HepG2 (cell line): ENCODE data around the gene GFER. TPM values are rescaled to one million over a fixed set of nuclear protein-coding genes. Genes with fewer than 3 reads are reported as not detected.

Source experiments
- CBFB ChIP-seq: sonication (generic); formaldehyde crosslinking; IDR thresholded peaks from 2 replicates; pipeline ENCODE4 v1.4.0; 2020; ENCODE audit warnings: missing genetic modification reagents
- CSRNP1 ChIP-seq: sonication (generic); formaldehyde crosslinking; IDR thresholded peaks from 2 replicates; pipeline ENCODE4 v1.8.1; 2023; ENCODE audit warnings: mild to moderate bottlenecking, missing genetic modification reagents
- DNMT3B ChIP-seq: conservative IDR thresholded peaks from 2 replicates; pipeline ENCODE4 v1.6.1; 2016; ENCODE audit warnings: missing biosample characterization, control low read depth
- KLF9 ChIP-seq: IDR thresholded peaks from 2 replicates; pipeline ENCODE4 v1.6.1; 2016; ENCODE audit warnings: low read depth
- MLLT10 ChIP-seq: sonication (generic); formaldehyde crosslinking; IDR thresholded peaks from 2 replicates; pipeline ENCODE4 v1.4.0; 2020; ENCODE audit warnings: missing genetic modification reagents
- NFKB2 ChIP-seq: sonication (generic); formaldehyde crosslinking; IDR thresholded peaks from 2 replicates; pipeline ENCODE4 v1.4.0; 2020; ENCODE audit warnings: missing genetic modification reagents, borderline replicate concordance
- PCBP1 ChIP-seq: fragments of 200-400 bp; formaldehyde crosslinking; IDR thresholded peaks from 2 replicates; pipeline ENCODE4 v1.6.1; 2017; ENCODE audit warnings: mild to moderate bottlenecking, low read depth, low read length, borderline replicate concordance
- PRMT3 ChIP-seq: sonication (generic); formaldehyde crosslinking; IDR thresholded peaks from 2 replicates; pipeline ENCODE4 v1.8.1; 2022; ENCODE audit warnings: low read depth, mild to moderate bottlenecking, moderate library complexity, missing genetic modification reagents, borderline replicate concordance
- SAP130 ChIP-seq: IDR thresholded peaks from 2 replicates; pipeline ENCODE4 v1.6.1; 2016; ENCODE audit warnings: low read depth
- SIN3B ChIP-seq: fragments of 150-350 bp; IDR thresholded peaks from 2 replicates; pipeline ENCODE4 v1.6.1; 2014; ENCODE audit warnings: low read length
- XBP1 ChIP-seq: sonication (generic); formaldehyde crosslinking; IDR thresholded peaks from 2 replicates; pipeline ENCODE4 v1.5.0; 2020; ENCODE audit warnings: missing genetic modification reagents
- ZMAT3 ChIP-seq: sonication (generic); formaldehyde crosslinking; conservative IDR thresholded peaks from 2 replicates; pipeline ENCODE4 v1.7.0; 2021; ENCODE audit warnings: missing genetic modification reagents
- ZMAT5 ChIP-seq: sonication (generic); formaldehyde crosslinking; IDR thresholded peaks from 2 replicates; pipeline ENCODE4 v1.5.0; 2020; ENCODE audit warnings: mild to moderate bottlenecking, low read depth, missing genetic modification reagents, borderline replicate concordance
- ZNF18 ChIP-seq: sonication (generic); formaldehyde crosslinking; IDR thresholded peaks from 2 replicates; pipeline ENCODE4 v1.8.0; 2022; ENCODE audit warnings: mild to moderate bottlenecking, missing genetic modification reagents; ENCODE audit not compliant: insufficient replicate concordance
- ZNF224 ChIP-seq: sonication (generic); formaldehyde crosslinking; IDR thresholded peaks from 2 replicates; pipeline ENCODE4 v1.5.0; 2020; ENCODE audit warnings: mild to moderate bottlenecking, missing genetic modification reagents
- ZNF558 ChIP-seq: sonication (generic); formaldehyde crosslinking; IDR thresholded peaks from 2 replicates; pipeline ENCODE4 v1.9.0; 2022; ENCODE audit warnings: mild to moderate bottlenecking, missing genetic modification reagents, borderline replicate concordance
- ZNF792 ChIP-seq: IDR thresholded peaks from 2 replicates; pipeline ENCODE4 v1.6.1; 2016
- polyA plus RNA-seq, 8 experiments: library from polyadenylated mRNA; depleted of rRNA in 3 of 8; stranded (reverse) in 7 of 8; unstranded in 1 of 8; fragments of >200 nt; fragmentation: Illumina TruSeq in 4 of 8; extraction: Trizol in 4 of 8; gene quantifications; 2 replicates each; pipeline versions ENCODE4 v1.2.1 to v1.2.3, GENCODE V29; 2011 to 2016; ENCODE audit warnings: low read depth in 4 of 8, missing spikeins in 1 of 8, mixed read lengths in 1 of 8; ENCODE audit not compliant: insufficient read depth in 1 of 8
- total RNA-seq, 5 experiments: library from RNA; depleted of rRNA; stranded (reverse); fragments of >200 nt; fragmentation: Illumina TruSeq; extraction: Trizol; gene quantifications; 2 replicates each; pipeline ENCODE4 v1.2.3, GENCODE V29; 2016; ENCODE audit warnings: low read depth in 1 of 5
- TF ChIP-seq, protein P1 (sequence below): sonication (generic); formaldehyde crosslinking; IDR thresholded peaks from 2 replicates; pipeline ENCODE4 v1.5.0; 2020; ENCODE audit warnings: mild to moderate bottlenecking, missing genetic modification reagents, moderate library complexity
- TF ChIP-seq, protein P2 (sequence below): IDR thresholded peaks from 2 replicates; pipeline ENCODE4 v1.6.1; 2016; ENCODE audit warnings: control low read depth
- TF ChIP-seq, protein P3 (sequence below): sonication (generic); formaldehyde crosslinking; IDR thresholded peaks from 2 replicates; pipeline ENCODE4 v1.5.1; 2020; ENCODE audit warnings: mild to moderate bottlenecking, missing genetic modification reagents, borderline replicate concordance

The GFER gene
- total and polyA plus RNA-seq, 2 of the 13 experiments (the other 11 are each of a cell fraction or from before 2014, with no cell fraction given) = 28.6 to 71.7 TPM

DNA sequence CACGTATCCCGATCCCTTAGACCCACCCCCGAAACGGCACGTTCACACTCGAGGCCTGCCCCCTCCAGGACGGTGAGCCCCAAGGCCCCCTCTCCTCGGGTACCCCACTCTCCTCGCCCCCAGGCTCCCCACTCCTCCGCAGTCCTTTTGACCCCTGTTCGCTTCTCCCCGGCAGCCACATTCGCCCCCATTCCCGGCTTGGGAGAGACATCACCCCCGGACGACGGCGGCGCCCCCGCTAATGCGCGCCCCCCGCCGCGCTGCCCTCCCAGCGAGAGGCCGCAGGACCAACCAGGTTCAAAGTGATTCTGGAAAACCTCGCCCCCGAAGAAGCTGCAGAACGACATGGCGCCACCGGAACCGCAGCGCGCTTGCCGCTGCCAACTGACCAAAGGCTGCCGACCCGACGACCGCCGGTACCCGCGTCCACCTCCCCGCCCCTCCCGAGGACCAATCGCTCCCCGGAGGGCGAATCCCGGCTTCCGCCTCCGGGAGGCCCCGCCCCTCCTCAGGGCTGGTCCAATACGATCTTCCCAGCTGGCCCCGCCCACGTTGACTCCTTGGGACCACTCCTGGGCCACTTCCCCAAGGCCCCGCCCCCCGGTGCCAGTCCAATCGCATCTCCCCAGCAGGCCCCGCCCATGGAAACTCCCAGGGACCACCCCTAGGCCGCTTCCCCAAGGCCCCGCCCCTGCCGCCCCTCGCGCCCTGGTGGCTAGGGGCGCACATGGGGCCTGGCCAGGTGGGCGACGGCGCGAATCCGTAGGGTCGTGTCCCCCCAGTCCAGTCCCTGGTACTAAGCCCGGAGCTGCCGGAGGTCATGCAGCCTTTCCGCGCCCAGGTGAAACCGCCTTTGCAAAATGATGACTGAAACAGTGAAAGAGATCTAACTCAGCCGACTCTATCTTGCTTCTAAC, 40.9 kb upstream of the GFER start, which contains the start of gene MSRB1 (continued):
- 0 out of 2 replicates have a peak, but pooled peaks have one; percentile 21 for TF ChIP-seq CBFB
- peak; percentile 64; the same call in 1 of the 2 replicates for TF ChIP-seq KLF9
- TF ChIP-seq ZNF224 (CRISPR knock-in tag) = peak; percentile 71; the same call in 1 of the 2 replicates
- TF ChIP-seq, protein P1, sequence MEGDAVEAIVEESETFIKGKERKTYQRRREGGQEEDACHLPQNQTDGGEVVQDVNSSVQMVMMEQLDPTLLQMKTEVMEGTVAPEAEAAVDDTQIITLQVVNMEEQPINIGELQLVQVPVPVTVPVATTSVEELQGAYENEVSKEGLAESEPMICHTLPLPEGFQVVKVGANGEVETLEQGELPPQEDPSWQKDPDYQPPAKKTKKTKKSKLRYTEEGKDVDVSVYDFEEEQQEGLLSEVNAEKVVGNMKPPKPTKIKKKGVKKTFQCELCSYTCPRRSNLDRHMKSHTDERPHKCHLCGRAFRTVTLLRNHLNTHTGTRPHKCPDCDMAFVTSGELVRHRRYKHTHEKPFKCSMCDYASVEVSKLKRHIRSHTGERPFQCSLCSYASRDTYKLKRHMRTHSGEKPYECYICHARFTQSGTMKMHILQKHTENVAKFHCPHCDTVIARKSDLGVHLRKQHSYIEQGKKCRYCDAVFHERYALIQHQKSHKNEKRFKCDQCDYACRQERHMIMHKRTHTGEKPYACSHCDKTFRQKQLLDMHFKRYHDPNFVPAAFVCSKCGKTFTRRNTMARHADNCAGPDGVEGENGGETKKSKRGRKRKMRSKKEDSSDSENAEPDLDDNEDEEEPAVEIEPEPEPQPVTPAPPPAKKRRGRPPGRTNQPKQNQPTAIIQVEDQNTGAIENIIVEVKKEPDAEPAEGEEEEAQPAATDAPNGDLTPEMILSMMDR = peak; percentile 19; the same call in 1 of the 2 replicates
- TF ChIP-seq XBP1 (CRISPR knock-in tag) = no peak
- no peak for TF ChIP-seq SIN3B
- peak; percentile 77; the same call in 1 of the 2 replicates for TF ChIP-seq CSRNP1
- peak; percentile 61 for TF ChIP-seq ZNF792 (CRISPR knock-in tag)
- no peak for TF ChIP-seq MLLT10 (CRISPR knock-in tag)
- no peak for TF ChIP-seq ZMAT5 (CRISPR knock-in tag)
- TF ChIP-seq, protein P2, sequence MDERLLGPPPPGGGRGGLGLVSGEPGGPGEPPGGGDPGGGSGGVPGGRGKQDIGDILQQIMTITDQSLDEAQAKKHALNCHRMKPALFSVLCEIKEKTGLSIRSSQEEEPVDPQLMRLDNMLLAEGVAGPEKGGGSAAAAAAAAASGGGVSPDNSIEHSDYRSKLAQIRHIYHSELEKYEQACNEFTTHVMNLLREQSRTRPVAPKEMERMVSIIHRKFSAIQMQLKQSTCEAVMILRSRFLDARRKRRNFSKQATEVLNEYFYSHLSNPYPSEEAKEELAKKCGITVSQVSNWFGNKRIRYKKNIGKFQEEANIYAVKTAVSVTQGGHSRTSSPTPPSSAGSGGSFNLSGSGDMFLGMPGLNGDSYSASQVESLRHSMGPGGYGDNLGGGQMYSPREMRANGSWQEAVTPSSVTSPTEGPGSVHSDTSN (CRISPR knock-in tag) = no peak
- TF ChIP-seq DNMT3B (CRISPR knock-in tag) = no peak
- TF ChIP-seq ZMAT3 (CRISPR knock-in tag) = peak; percentile 68; the same call in 1 of the 2 replicates
- no peak for TF ChIP-seq PCBP1
- TF ChIP-seq SAP130 (CRISPR knock-in tag) = peak; percentile 96
- TF ChIP-seq, protein P3, sequence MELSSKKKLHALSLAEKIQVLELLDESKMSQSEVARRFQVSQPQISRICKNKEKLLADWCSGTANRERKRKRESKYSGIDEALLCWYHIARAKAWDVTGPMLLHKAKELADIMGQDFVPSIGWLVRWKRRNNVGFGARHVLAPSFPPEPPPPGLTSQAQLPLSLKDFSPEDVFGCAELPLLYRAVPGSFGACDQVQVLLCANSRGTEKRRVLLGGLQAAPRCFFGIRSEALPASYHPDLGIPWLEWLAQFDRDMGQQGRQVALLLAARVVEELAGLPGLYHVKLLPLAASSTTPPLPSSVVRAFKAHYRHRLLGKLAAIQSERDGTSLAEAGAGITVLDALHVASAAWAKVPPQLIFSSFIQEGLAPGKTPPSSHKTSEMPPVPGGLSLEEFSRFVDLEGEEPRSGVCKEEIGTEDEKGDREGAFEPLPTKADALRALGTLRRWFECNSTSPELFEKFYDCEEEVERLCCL (CRISPR knock-in tag) = peak; percentile 55; the same call in 1 of the 2 replicates
- 0 out of 2 replicates have a peak, but pooled peaks have one; percentile 71 for TF ChIP-seq ZNF558
- peak; percentile 56; the same call in 1 of the 2 replicates for TF ChIP-seq NFKB2 (CRISPR knock-in tag)
- peak; percentile 1 for TF ChIP-seq ZNF18 (CRISPR knock-in tag)
- no peak for TF ChIP-seq PRMT3
